ENCODE results near the gene ANKRD62. TPM values are rescaled to one million over a fixed set of nuclear protein-coding genes. Genes with fewer than 3 reads are reported as not detected.

Gene ANKRD62
- total RNA-seq, 2 experiments from 2014 or later = not detected

- H3K36me3 Mint-ChIP-seq (ENCODE audit: low read depth) = no peaks in the 10 kb centered on the region
These were observed 69.1 kb downstream of the ANKRD62 start for GRCh38 chr18:12162786-12163185.

GRCh38 chr18:12165038-12165768 lies 71.6 kb downstream of the ANKRD62 start:
- peaks cover 7% of the 10 kb centered on the region for H3K27me3 Mint-ChIP-seq

More at GRCh38 chr18:12162786-12163185, 69.1 kb downstream of the ANKRD62 start:
- H3K27me3 Mint-ChIP-seq = peaks cover 6% of the 10 kb centered on the region
- CTCF ChIA-PET = no interaction called here
- peaks cover 2% of the 10 kb centered on the region for H3K9me3 Mint-ChIP-seq
- POLR2A ChIA-PET = no interaction called here
- H3K4me3 ChIP-seq (ENCODE audit: low read length) = no peak overlapping the region
- H3K27ac Mint-ChIP-seq = no peak overlapping the region
- H3K4me1 ChIP-seq (ENCODE audit: insufficient read depth, low read length) = no peaks in the 10 kb centered on the region
- no peaks in the 10 kb centered on the region for H3K4me1 Mint-ChIP-seq (ENCODE audit: low read depth)
- no peak for TF ChIP-seq CTCF (IDR thresholded peaks at IDR 0.05)
- no peak overlapping the region for H3K4me3 Mint-ChIP-seq
- no peaks in the 10 kb centered on the region for H3K9me3 ChIP-seq (ENCODE audit: control insufficient read depth in 1 of 2, insufficient read depth in 1 of 2, low read length in 2 of 2)
- ATAC-seq (ENCODE audit: poor library complexity) = no peak
- no peak for DNase-seq
- intact Hi-C loops (cut with DNase I, micrococcal nuclease) = no loop called here
- H3K27ac ChIP-seq (ENCODE audit: low read depth in 1 of 2, low read length in 2 of 2) = no peak overlapping the region
- no peaks in the 10 kb centered on the region for H3K36me3 ChIP-seq (ENCODE audit: insufficient read depth, low read length)
- H3K27me3 ChIP-seq (ENCODE audit: control insufficient read depth in 1 of 2, insufficient read depth in 2 of 2, low read length in 2 of 2) = no peaks in the 10 kb centered on the region

More at GRCh38 chr18:12165038-12165768, 71.6 kb downstream of the ANKRD62 start:
- Mint-ChIP-seq H3K36me3 (ENCODE audit: low read depth) (no peaks in the 10 kb centered on the region), H3K4me1 (ENCODE audit: low read depth) (no peaks in the 10 kb centered on the region), H3K4me3 (no peak overlapping the region), H3K27ac (no peak overlapping the region), H3K9me3 (peaks cover 2% of the 10 kb centered on the region)
- no peaks in the 10 kb centered on the region for H3K36me3 ChIP-seq (ENCODE audit: insufficient read depth, low read length)
- H3K9me3 ChIP-seq (ENCODE audit: control insufficient read depth in 1 of 2, insufficient read depth in 1 of 2, low read length in 2 of 2) = no peaks in the 10 kb centered on the region
- no peak for DNase-seq
- H3K4me1 ChIP-seq (ENCODE audit: insufficient read depth, low read length) = no peaks in the 10 kb centered on the region
- H3K27ac ChIP-seq (ENCODE audit: low read depth in 1 of 2, low read length in 2 of 2) = no peak overlapping the region
- H3K4me3 ChIP-seq (ENCODE audit: low read length) = no peak overlapping the region
- no peak for TF ChIP-seq CTCF (IDR thresholded peaks at IDR 0.05)
- POLR2A ChIA-PET = no interaction called here
- ATAC-seq (ENCODE audit: poor library complexity) = no peak
- intact Hi-C loops (cut with DNase I, micrococcal nuclease) = no loop called here
- CTCF ChIA-PET = no interaction called here
- no peaks in the 10 kb centered on the region for H3K27me3 ChIP-seq (ENCODE audit: control insufficient read depth in 1 of 2, insufficient read depth in 2 of 2, low read length in 2 of 2)

Other genes with a start within 250 kb of the ANKRD62 start
- 10 to 100 TPM; 64.4 to 67.4 TPM for gene CHMP1B, start 242.4 kb upstream of the ANKRD62 start, total RNA-seq
- 10 to 100 TPM; 62.6 to 68.3 TPM for gene MPPE1, start 185.5 kb upstream of the ANKRD62 start, total RNA-seq
- 1 to 10 TPM; 1.7 to 2.5 TPM for gene IMPA2, start 112.3 kb upstream of the ANKRD62 start, total RNA-seq
- not detected for gene CIDEA, start 160.5 kb downstream of the ANKRD62 start, total RNA-seq
- under 1 TPM; 0.88 to 0.98 TPM for gene TUBB6, start 214.4 kb downstream of the ANKRD62 start, total RNA-seq

Data from CD4-positive, alpha-beta T cell (primary cell).